ENCODE measurements around the gene LGR5. TPM values are rescaled to one million over a fixed set of nuclear protein-coding genes. Genes with fewer than 3 reads are reported as not detected.

Gene LGR5
- under 1 TPM; 0.11 to 0.71 (median 0.34) TPM for total RNA-seq

- no peak within 1 kb of the TSS for H3K27ac ChIP-seq
- peak; percentile 17 to 26 for DNase-seq
- 1% methylated on average over 11 to 14 of the region's 65 CpGs for WGBS, 2 donors
- H3K36me3 ChIP-seq, result no peaks in the 10 kb centered on the region
- no peaks in the 10 kb centered on the region for H3K27me3 ChIP-seq
- H3K4me1 ChIP-seq, result peaks cover 0 to 19% of the 10 kb centered on the region in 2 donors
- H3K9me3 ChIP-seq, result no peaks in the 10 kb centered on the region
- H3K4me3 ChIP-seq (replicated peaks in 1 of 3), result peak within 1 kb of the TSS in 1 of 3 donors; percentile 35
- intact Hi-C loops (cut with DNase I), result no loop called here
- no peak for TF ChIP-seq POLR2A (IDR thresholded peaks at IDR 0.05)
- no peak for TF ChIP-seq CTCF (IDR thresholded peaks at IDR 0.05)
These were observed at the start of gene LGR5 for GRCh38 chr12:71439613-71440344. LGR5 (plus strand) TSS chr12:71439798; CDS start chr12:71440081, 283 bp downstream.

- H3K27me3 ChIP-seq, result no peaks in the 10 kb centered on the region
- H3K4me3 ChIP-seq (replicated peaks in 1 of 3), result no peak overlapping the region
- H3K4me1 ChIP-seq, result no peaks in the 10 kb centered on the region
- TF ChIP-seq POLR2A (IDR thresholded peaks at IDR 0.05), result no peak
- peak; percentile 71 to 89 (median 80) for TF ChIP-seq CTCF (IDR thresholded peaks at IDR 0.05)
- H3K9me3 ChIP-seq, result no peaks in the 10 kb centered on the region
- H3K27ac ChIP-seq, result no peak overlapping the region
- WGBS, 2 donors, result 43 to 47% methylated on average over 10 of the region's 10 CpGs
- H3K36me3 ChIP-seq, result no peaks in the 10 kb centered on the region
- intact Hi-C loops (cut with DNase I), result no loop called here
- DNase-seq, result no peak
These were observed 47.0 kb upstream of the LGR5 start for GRCh38 chr12:71392521-71393145.

- intact Hi-C loops (cut with DNase I), result no loop called here
- no peak overlapping the region for H3K4me3 ChIP-seq (replicated peaks in 1 of 3)
- H3K27ac ChIP-seq, result no peak overlapping the region
- H3K4me1 ChIP-seq, result no peaks in the 10 kb centered on the region
- H3K27me3 ChIP-seq, result no peaks in the 10 kb centered on the region
- H3K36me3 ChIP-seq, result no peaks in the 10 kb centered on the region
- no peak for TF ChIP-seq POLR2A (IDR thresholded peaks at IDR 0.05)
- TF ChIP-seq CTCF (IDR thresholded peaks at IDR 0.05), result no peak
- no peak for DNase-seq
- 58 to 92% methylated on average over 4 of the region's 4 CpGs for WGBS, 2 donors
- no peaks in the 10 kb centered on the region for H3K9me3 ChIP-seq
These were observed 46.0 kb upstream of the LGR5 start for GRCh38 chr12:71393625-71394024.

GRCh38 chr12:71397433-71397954, 42.1 kb upstream of the LGR5 start:
- TF ChIP-seq CTCF (IDR thresholded peaks at IDR 0.05) (no peak), POLR2A (IDR thresholded peaks at IDR 0.05) (no peak)
- no peaks in the 10 kb centered on the region for H3K9me3 ChIP-seq
- DNase-seq, result no peak
- intact Hi-C loops (cut with DNase I), result no loop called here
- H3K36me3 ChIP-seq, result no peaks in the 10 kb centered on the region
- no peaks in the 10 kb centered on the region for H3K4me1 ChIP-seq
- H3K27ac ChIP-seq, result no peak overlapping the region
- 73 to 85% methylated on average over 1 of the region's 1 CpG for WGBS, 2 donors
- H3K27me3 ChIP-seq, result no peaks in the 10 kb centered on the region
- no peak overlapping the region for H3K4me3 ChIP-seq (replicated peaks in 1 of 3)

GRCh38 chr12:71399197-71399596, 40.4 kb upstream of the LGR5 start:
- DNase-seq, result no peak
- H3K36me3 ChIP-seq, result no peaks in the 10 kb centered on the region
- H3K27ac ChIP-seq, result no peak overlapping the region
- no peaks in the 10 kb centered on the region for H3K9me3 ChIP-seq
- TF ChIP-seq CTCF (IDR thresholded peaks at IDR 0.05) (no peak), POLR2A (IDR thresholded peaks at IDR 0.05) (no peak)
- H3K27me3 ChIP-seq, result no peaks in the 10 kb centered on the region
- H3K4me1 ChIP-seq, result no peaks in the 10 kb centered on the region
- no peak overlapping the region for H3K4me3 ChIP-seq (replicated peaks in 1 of 3)
- 79 to 89% methylated on average over 2 of the region's 2 CpGs for WGBS, 2 donors
- intact Hi-C loops (cut with DNase I), result no loop called here

All from thyroid gland (tissue), 4 donors.